Sigmoid colon (tissue), 4 donors: ENCODE data around the gene MBP.

Source experiments
- CTCF ChIP-seq, 4 experiments: fragments of 450-650 bp in 3 of 4; fragments of 200-600 bp in 1 of 4; IDR thresholded peaks; one replicate each; pipeline ENCODE4 v1.5.1; 2016 to 2019; ENCODE audit warnings: antibody characterized with exemption in 4 of 4, mild to moderate bottlenecking in 3 of 4, moderate library complexity in 2 of 4
- EP300 ChIP-seq, 4 donors: sonication (generic); formaldehyde crosslinking; IDR thresholded peaks; one replicate each; pipeline ENCODE4 v1.6.1; 2017; ENCODE audit warnings: antibody characterized with exemption in 4 of 4
- POLR2AphosphoS5 ChIP-seq, 4 donors: sonication (generic); formaldehyde crosslinking; IDR thresholded peaks; one replicate each; pipeline ENCODE4 v1.6.1; 2017; ENCODE audit warnings: antibody characterized with exemption in 4 of 4

- no peak for TF ChIP-seq EP300 (IDR thresholded peaks at IDR 0.05)
- TF ChIP-seq POLR2AphosphoS5 (IDR thresholded peaks at IDR 0.05), result no peak
- TF ChIP-seq CTCF (IDR thresholded peaks at IDR 0.05), result peak; percentile 53 to 93 (median 82)
These were observed 149.6 kb downstream of the MBP start for GRCh38 chr18:76982841-76983583.
